K562 (cell line): ENCODE results near the gene DPEP1. TPM values are rescaled to one million over a fixed set of nuclear protein-coding genes. Genes with fewer than 3 reads are reported as not detected.

ENCODE experiments used
- ATAC-seq: fragments of 200-7000 bp; cut with Tn5 transposase; 3 replicates; pipeline ENCODE4 v1.9.1; 2020; ENCODE audit warnings: moderate library complexity
- BruUV-seq: library from RNA; stranded (reverse); fragments of 400-500 nt; replicated peaks from 2 replicates; lab custom pipeline; 2021; lab: Mats Ljungman, UMichigan
- CTCF ChIA-PET: fragments of 300-600 bp; formaldehyde crosslinking; extraction: SDS; loops from one replicate; lab custom pipeline; 2021; ENCODE audit warnings: low intra/inter-chr PET ratio; lab: Yijun Ruan, JAX
- POLR2A ChIA-PET: fragments of 300-600, 350-650 bp; sonication (Branson Sonifier 250); formaldehyde crosslinking; extraction: SDS; loops from one replicate; lab custom pipeline; 2021; ENCODE audit warnings: antibody characterized with exemption, inconsistent platforms; lab: Yijun Ruan, JAX
- DNase-seq, 4 experiments: peaks; one replicate each; pipeline versions ENCODE4 v3.0.0 to v3.0.0-alpha.2; 2011 to 2018; ENCODE audit warnings: low spot score in 3 of 4, mixed read lengths in 3 of 4; ENCODE audit errors: extremely low read depth in 1 of 4
- FAIRE-seq: peaks from 2 replicates; lab custom pipeline; 2011; peaks lifted over from hg19 to GRCh38; lab: Jason Lieb, UNC
- H2AFZ ChIP-seq: 2 replicates; pipeline ENCODE4 v1.6.0; 2011; ENCODE audit warnings: low read depth, low read length, control low read depth, inconsistent platforms
- H3K27ac ChIP-seq: fragments of 200-600 bp; 3 replicates; pipeline ENCODE4 v1.8.0; 2011; ENCODE audit warnings: low read depth, mild to moderate bottlenecking, control low read depth, inconsistent platforms, low read length, moderate library complexity, mixed read lengths; ENCODE audit errors: extremely low read depth
- H3K27me3 ChIP-seq, 2 experiments: fragments of 300-600 bp in 1 of 2; 2 replicates in 1 of 2; 3 replicates in 1 of 2; pipeline versions ENCODE4 v1.6.0 to v1.8.0; 2011; ENCODE audit warnings: inconsistent platforms in 2 of 2, low read length in 2 of 2, mild to moderate bottlenecking in 1 of 2, mixed read lengths in 1 of 2, moderate library complexity in 1 of 2; ENCODE audit not compliant: control insufficient read depth in 2 of 2, insufficient read depth in 2 of 2
- H3K36me3 ChIP-seq: fragments of 300-600 bp; 3 replicates; pipeline ENCODE4 v1.8.0; 2011; ENCODE audit warnings: mild to moderate bottlenecking, low read length, inconsistent platforms; ENCODE audit not compliant: control insufficient read depth, insufficient read depth
- H3K4me1 ChIP-seq, 2 experiments: fragments of 200-600 bp in 1 of 2; replicated peaks in 1 of 2; 2 replicates in 1 of 2; 3 replicates in 1 of 2; pipeline versions ENCODE4 v1.5.1 to v1.8.0; 2011; ENCODE audit warnings: inconsistent platforms in 2 of 2, low read length in 2 of 2, mild to moderate bottlenecking in 1 of 2, mixed read lengths in 1 of 2, moderate library complexity in 1 of 2; ENCODE audit not compliant: control insufficient read depth in 2 of 2, insufficient read depth in 2 of 2
- H3K4me2 ChIP-seq: 2 replicates; pipeline ENCODE4 v1.6.1; 2011; ENCODE audit warnings: low read length, control low read depth, inconsistent platforms, mixed read lengths; ENCODE audit not compliant: insufficient read depth
- H3K4me3 ChIP-seq: fragments of 200-600 bp; sonication (generic), shearing (Covaris generic); 2 replicates; pipeline ENCODE4 v1.5.1; 2016; ENCODE audit warnings: control low read depth, inconsistent platforms
- H3K79me2 ChIP-seq: fragments of 200-600 bp; 3 replicates; pipeline ENCODE4 v1.8.0; 2011; ENCODE audit warnings: low read length, inconsistent platforms; ENCODE audit not compliant: control insufficient read depth, insufficient read depth
- H3K9ac ChIP-seq, 2 experiments: 2 replicates each; pipeline versions ENCODE4 v1.6.0 to v1.6.1; 2011; ENCODE audit warnings: low read depth in 2 of 2, low read length in 2 of 2, control low read depth in 1 of 2, inconsistent platforms in 1 of 2, mild to moderate bottlenecking in 1 of 2, mixed read lengths in 1 of 2; ENCODE audit not compliant: insufficient read depth in 1 of 2
- H3K9me1 ChIP-seq: one replicate; pipeline ENCODE4 v1.6.0; 2011; ENCODE audit warnings: inconsistent platforms, mild to moderate bottlenecking, low read length, moderate library complexity; ENCODE audit not compliant: control insufficient read depth, insufficient read depth
- H3K9me3 ChIP-seq: replicated peaks from 2 replicates; pipeline ENCODE4 v1.5.1; 2011; ENCODE audit warnings: low read depth, low read length, inconsistent platforms; ENCODE audit not compliant: control insufficient read depth, insufficient read depth
- H4K20me1 ChIP-seq: replicated peaks from 2 replicates; pipeline ENCODE4 v1.6.1; 2011; ENCODE audit warnings: low read length, inconsistent platforms, mixed read lengths; ENCODE audit not compliant: control insufficient read depth, insufficient read depth
- BDP1 ChIP-seq: IDR thresholded peaks from 3 replicates; pipeline ENCODE4 v1.6.1; 2011; ENCODE audit not compliant: insufficient read length, insufficient read depth
- DIDO1 ChIP-seq: fragments of 450-650 bp; IDR thresholded peaks from 2 replicates; pipeline ENCODE4 v1.6.1; 2016; ENCODE audit warnings: low read depth, missing biosample characterization, missing genetic modification characterization
- IRF9 ChIP-seq: fragments of 450-650 bp; IDR thresholded peaks from 2 replicates; pipeline ENCODE4 v1.6.1; 2016; ENCODE audit warnings: missing biosample characterization, missing genetic modification characterization
- NCOR1 ChIP-seq: fragments of 450-650 bp; IDR thresholded peaks from 2 replicates; pipeline ENCODE4 v1.6.1; 2016; ENCODE audit warnings: mild to moderate bottlenecking, moderate library complexity
- NFXL1 ChIP-seq: fragments of 450-650 bp; formaldehyde crosslinking; IDR thresholded peaks from 2 replicates; pipeline ENCODE4 v1.4.0; 2021; ENCODE audit warnings: mild to moderate bottlenecking
- PPARD ChIP-seq: fragments of 250-450 bp; sonication (Bioruptor Pico); IDR thresholded peaks from 2 replicates; pipeline ENCODE4 v1.8.0; 2022; ENCODE audit warnings: inconsistent platforms, mild to moderate bottlenecking, moderate library complexity
- RBFOX2 ChIP-seq: fragments of 200-400 bp; formaldehyde crosslinking; IDR thresholded peaks from 2 replicates; pipeline ENCODE4 v1.6.1; 2017; ENCODE audit warnings: low read depth, mild to moderate bottlenecking, low read length, moderate library complexity
- TFE3 ChIP-seq: fragments of 450-650 bp; formaldehyde crosslinking; IDR thresholded peaks from 2 replicates; pipeline ENCODE4 v1.4.0; 2020; ENCODE audit warnings: mild to moderate bottlenecking, mixed read lengths
- USF2 ChIP-seq: sonication (generic); formaldehyde crosslinking; IDR thresholded peaks from 2 replicates; pipeline ENCODE4 v1.5.0; 2020; ENCODE audit warnings: missing genetic modification reagents
- ZNF143 ChIP-seq: sonication (generic); formaldehyde crosslinking; IDR thresholded peaks from 2 replicates; pipeline ENCODE4 v1.9.0; 2022; ENCODE audit warnings: mild to moderate bottlenecking, missing genetic modification reagents
- ZNF212 ChIP-seq: fragments of 450-650 bp; formaldehyde crosslinking; IDR thresholded peaks from 2 replicates; pipeline ENCODE4 v1.4.0; 2020; ENCODE audit warnings: mild to moderate bottlenecking
- ZNF277 ChIP-seq: fragments of 250-450 bp; sonication (Bioruptor Pico); IDR thresholded peaks from 2 replicates; pipeline ENCODE4 v1.8.0; 2022; ENCODE audit warnings: inconsistent platforms, mild to moderate bottlenecking, moderate library complexity, borderline replicate concordance
- ZNF639 ChIP-seq, 2 experiments: fragments of 200-800 bp in 1 of 2; sonication (Bioruptor generic) in 1 of 2; sonication (generic) in 1 of 2; formaldehyde crosslinking in 1 of 2; IDR thresholded peaks in 1 of 2; conservative IDR thresholded peaks in 1 of 2; 2 replicates each; pipeline versions ENCODE4 v1.5.0 to v1.6.1; 2016 to 2020; ENCODE audit warnings: missing compliant biosample characterization in 1 of 2, missing genetic modification characterization in 1 of 2, missing genetic modification reagents in 1 of 2
- WGBS: fragments of 100-300 bp; shearing (Covaris generic); methylation state at CpG from one replicate; pipeline ENCODE4 v1.1.6; 2016; ENCODE audit warnings: low coverage, mixed read lengths; ENCODE audit not compliant: insufficient coverage; ENCODE audit errors: missing lambda C conversion rate; 5-methylcytosine and 5-hydroxymethylcytosine counted together
- in situ Hi-C: fragments of 300-500 bp; cut with MboI; formaldehyde crosslinking; loops from 4 replicates; pipeline ENCODE4 v1.15.0; 2018; ENCODE audit warnings: inconsistent platforms, mixed read lengths
- intact Hi-C: fragments of 100-400 bp; cut with micrococcal nuclease; formaldehyde crosslinking; loops from 2 replicates; pipeline ENCODE4 v1.14.2; 2022
- polyA plus RNA-seq, 8 experiments: library from polyadenylated mRNA; depleted of rRNA in 4 of 8; stranded (reverse) in 5 of 8; unstranded in 3 of 8; fragments of >200 nt; fragmentation: Nextera tagmentation in 2 of 8; fragmentation: Illumina TruSeq in 1 of 8; extraction: Ambion mirVana in 2 of 8; extraction: Trizol in 1 of 8; gene quantifications; 2 replicates each; pipeline versions ENCODE4 v1.2.1 to v1.2.3, GENCODE V29; 2011 to 2014; ENCODE audit warnings: inconsistent platforms in 1 of 8, missing spikeins in 1 of 8
- total RNA-seq, 7 experiments: library from RNA; depleted of rRNA in 6 of 7; stranded (reverse); fragments of >200 nt in 6 of 7; fragmentation: Illumina TruSeq in 2 of 7; extraction: Trizol in 2 of 7; gene quantifications; 2 replicates each; pipeline versions ENCODE4 v1.2.1 to v1.2.3, GENCODE V29; 2011 to 2021; ENCODE audit warnings: low replicate concordance in 1 of 7
- TF ChIP-seq, protein P1 (sequence below): sonication (generic); formaldehyde crosslinking; IDR thresholded peaks from 2 replicates; pipeline ENCODE4 v1.8.0; 2022; ENCODE audit warnings: mild to moderate bottlenecking, missing genetic modification reagents

The DPEP1 gene
- total and polyA plus RNA-seq, 9 of the 15 experiments (the other 6 are each of a cell fraction or from before 2014, with no cell fraction given), result 0.14 to 0.31 (median 0.20) TPM; not detected in 6

GRCh38 chr16:89685916-89686315 lies 72.5 kb downstream of the DPEP1 start:
- no peak for DNase-seq
- H3K9me1 ChIP-seq, result no peaks in the 10 kb centered on the region
- H3K4me3 ChIP-seq, result no peak overlapping the region; the same call in 1 of the 2 replicates
- intact Hi-C loops, result no loop called here
- peaks cover 27% of the 10 kb centered on the region; the same call in 2 of the 3 replicates for H3K36me3 ChIP-seq
- no peak for FAIRE-seq
- 44% methylated on average over 1 of the region's 1 CpG for WGBS
- 0 out of 2 replicates have a peak, but pooled peaks cover 7% of the 10 kb centered on the region for H4K20me1 ChIP-seq
- BruUV-seq, result no TSS peak
- POLR2A ChIA-PET, result interaction anchor here (0.6 to 1.5 kb wide), 6 partner anchors 11 to 121 kb away, joined by 3 to 16 read pairs (median 4); no protein-coding TSS in a partner anchor
- no peak overlapping the region for H3K27ac ChIP-seq
- in situ Hi-C loops, result no loop called here
- H3K9me3 ChIP-seq, result 0 out of 2 replicates have a peak, but pooled peaks cover 3% of the 10 kb centered on the region
- CTCF ChIA-PET, result no interaction called here
- no peak for ATAC-seq
- H3K4me2 ChIP-seq, result no peak overlapping the region
- peaks cover 25% of the 10 kb centered on the region for H3K79me2 ChIP-seq
- no peak overlapping the region for H3K9ac ChIP-seq
- peaks cover 6 to 30% of the 10 kb centered on the region in 2 experiments for H3K4me1 ChIP-seq
- H3K27me3 ChIP-seq, result no peaks in the 10 kb centered on the region
- H2AFZ ChIP-seq, result no peak overlapping the region
- TF ChIP-seq USF2 (no peak), IRF9 (tag) (no peak), ZNF277 (CRISPR knock-in tag) (no peak), RBFOX2 (no peak), PPARD (CRISPR knock-in tag) (no peak), NCOR1 (no peak), DIDO1 (tag) (no peak), NFXL1 (CRISPR knock-in tag) (no peak), BDP1 (no peak), TFE3 (no peak), ZNF143 (CRISPR knock-in tag) (no peak), ZNF639 (CRISPR knock-in tag; conservative IDR thresholded peaks at IDR 0.05 in 1 of 2, IDR thresholded peaks at IDR 0.05 in 1 of 2) (no peak), ZNF212 (CRISPR knock-in tag) (no peak)
- TF ChIP-seq, protein P1, sequence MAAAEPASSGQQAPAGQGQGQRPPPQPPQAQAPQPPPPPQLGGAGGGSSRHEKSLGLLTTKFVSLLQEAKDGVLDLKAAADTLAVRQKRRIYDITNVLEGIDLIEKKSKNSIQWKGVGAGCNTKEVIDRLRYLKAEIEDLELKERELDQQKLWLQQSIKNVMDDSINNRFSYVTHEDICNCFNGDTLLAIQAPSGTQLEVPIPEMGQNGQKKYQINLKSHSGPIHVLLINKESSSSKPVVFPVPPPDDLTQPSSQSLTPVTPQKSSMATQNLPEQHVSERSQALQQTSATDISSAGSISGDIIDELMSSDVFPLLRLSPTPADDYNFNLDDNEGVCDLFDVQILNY (CRISPR knock-in tag), result no peak
